Activated CD4-positive, alpha-beta T cell treated with anti-CD3 and anti-CD28 coated beads, Interleukin-2, amount 50 U/mL, for 4 hours (primary cell): ENCODE results near the gene TBX4.

Source experiments
- DNase-seq, 2 experiments: peaks; one replicate each; pipeline ENCODE4 v3.0.0-alpha.2; 2020

The TBX4 gene

GRCh38 chr17:61467416-61468262 lies 15.4 kb downstream of the TBX4 start:
- DNase-seq: no peak

- DNase-seq: no peak
These were observed 16.2 kb downstream of the TBX4 start for GRCh38 chr17:61468263-61468907.

GRCh38 chr17:61469474-61469873 lies 17.3 kb downstream of the TBX4 start:
- DNase-seq: no peak

- DNase-seq: no peak
These were observed 17.7 kb downstream of the TBX4 start for GRCh38 chr17:61469949-61470348.

- no peak for DNase-seq
These were observed 18.4 kb downstream of the TBX4 start for GRCh38 chr17:61470530-61471136.

- DNase-seq: no peak
These were observed 22.2 kb downstream of the TBX4 start for GRCh38 chr17:61474235-61474927.

- no peak for DNase-seq
These were observed 22.7 kb downstream of the TBX4 start for GRCh38 chr17:61474934-61475333.

GRCh38 chr17:61475726-61476125 lies 23.5 kb downstream of the TBX4 start:
- no peak for DNase-seq

- no peak for DNase-seq
These were observed 24.4 kb downstream of the TBX4 start for GRCh38 chr17:61476476-61477203.

GRCh38 chr17:61477204-61477834 lies 25.1 kb downstream of the TBX4 start:
- DNase-seq: no peak

- DNase-seq: no peak
These were observed 26.0 kb downstream of the TBX4 start for GRCh38 chr17:61478026-61478789.

GRCh38 chr17:61478790-61479492 lies 26.7 kb downstream of the TBX4 start:
- no peak for DNase-seq

- no peak for DNase-seq
These were observed 27.5 kb downstream of the TBX4 start for GRCh38 chr17:61479493-61480413.

- no peak for DNase-seq
These were observed 28.2 kb downstream of the TBX4 start for GRCh38 chr17:61480414-61480807.

- no peak for DNase-seq
These were observed 29.2 kb downstream of the TBX4 start for GRCh38 chr17:61481421-61481820.

GRCh38 chr17:61482467-61482866 lies 30.2 kb downstream of the TBX4 start:
- DNase-seq: no peak

GRCh38 chr17:61483778-61484116 lies 31.5 kb downstream of the TBX4 start:
- no peak for DNase-seq

GRCh38 chr17:61484174-61484573 lies 32.0 kb downstream of the TBX4 start:
- no peak for DNase-seq

- DNase-seq: no peak
These were observed 33.0 kb downstream of the TBX4 start for GRCh38 chr17:61485067-61485775.
